Left ventricle myocardium inferior (tissue), 1 donor: ENCODE measurements around the gene DOCK3. TPM values are rescaled to one million over a fixed set of nuclear protein-coding genes. Genes with fewer than 3 reads are reported as not detected.

Experiments used
- DNase-seq: peaks from one replicate; pipeline ENCODE4 v3.0.0-alpha.2; 2020
- H3K27ac ChIP-seq: fragments of 200-600 bp; replicated peaks from 2 replicates; pipeline ENCODE4 v1.8.0; 2021
- H3K27me3 ChIP-seq: fragments of 200-600 bp; 2 replicates; pipeline ENCODE4 v1.8.0; 2021; ENCODE audit warnings: low read depth
- H3K36me3 ChIP-seq: fragments of 200-600 bp; 2 replicates; pipeline ENCODE4 v1.8.0; 2021
- H3K4me1 ChIP-seq: fragments of 200-600 bp; 2 replicates; pipeline ENCODE4 v1.8.0; 2021
- H3K4me3 ChIP-seq: fragments of 200-600 bp; 2 replicates; pipeline ENCODE4 v1.8.0; 2021; ENCODE audit warnings: mild to moderate bottlenecking, moderate library complexity
- H3K9me3 ChIP-seq: fragments of 200-600 bp; replicated peaks from 2 replicates; pipeline ENCODE4 v1.8.0; 2021
- intact Hi-C: fragments of 100-400 bp; cut with micrococcal nuclease; formaldehyde crosslinking; loops from one replicate; pipeline ENCODE4 v1.11.0; 2022
- total RNA-seq: library from RNA; stranded (reverse); fragmentation: NEBNext Ultra II Directional; extraction: Animal tissue kit (Norgen Biotek cat#: 25700); gene quantifications from one replicate; pipeline ENCODE4 v1.2.1, GENCODE V29; 2021
- TF ChIP-seq, protein P1 (sequence below): fragments of 200-600 bp; IDR thresholded peaks from 2 replicates; pipeline ENCODE4 v1.8.0; 2021; ENCODE audit warnings: antibody characterized with exemption, mild to moderate bottlenecking, borderline replicate concordance
- donor health status: DM: no; HTN: yes; CAD: no; lungs with severe emphysema.

DOCK3 gene
- total RNA-seq, 1 donor from 2014 or later: 3.9 TPM

DNA sequence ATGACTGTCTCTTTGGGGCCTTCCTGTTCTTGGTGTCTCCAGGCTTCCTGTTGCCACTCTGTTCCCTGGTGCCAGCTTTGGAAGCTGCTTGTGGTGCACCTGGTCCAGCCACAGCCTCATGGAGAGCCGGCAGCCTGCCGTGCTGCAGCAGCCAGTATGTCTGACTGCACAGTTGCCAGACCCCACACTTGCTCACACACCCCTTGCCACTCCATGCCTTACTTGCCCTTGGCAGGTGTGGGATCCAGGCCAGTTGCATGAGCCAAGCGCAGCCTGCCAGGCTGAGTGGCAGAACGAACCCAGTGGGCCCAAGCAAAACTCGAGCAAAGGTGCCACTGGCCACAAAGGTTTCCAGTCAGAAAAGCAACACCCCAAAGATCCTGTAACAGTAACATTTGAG is 309.2 kb downstream of the DOCK3 start:
- no peak for DNase-seq
- Histone ChIP-seq H3K27me3 (no peaks in the 10 kb centered on the region), H3K36me3 (no peaks in the 10 kb centered on the region), H3K4me3 (no peak overlapping the region), H3K4me1 (no peaks in the 10 kb centered on the region), H3K27ac (no peak overlapping the region), H3K9me3 (no peaks in the 10 kb centered on the region)
- intact Hi-C loops: no loop called here
- TF ChIP-seq, protein P1, sequence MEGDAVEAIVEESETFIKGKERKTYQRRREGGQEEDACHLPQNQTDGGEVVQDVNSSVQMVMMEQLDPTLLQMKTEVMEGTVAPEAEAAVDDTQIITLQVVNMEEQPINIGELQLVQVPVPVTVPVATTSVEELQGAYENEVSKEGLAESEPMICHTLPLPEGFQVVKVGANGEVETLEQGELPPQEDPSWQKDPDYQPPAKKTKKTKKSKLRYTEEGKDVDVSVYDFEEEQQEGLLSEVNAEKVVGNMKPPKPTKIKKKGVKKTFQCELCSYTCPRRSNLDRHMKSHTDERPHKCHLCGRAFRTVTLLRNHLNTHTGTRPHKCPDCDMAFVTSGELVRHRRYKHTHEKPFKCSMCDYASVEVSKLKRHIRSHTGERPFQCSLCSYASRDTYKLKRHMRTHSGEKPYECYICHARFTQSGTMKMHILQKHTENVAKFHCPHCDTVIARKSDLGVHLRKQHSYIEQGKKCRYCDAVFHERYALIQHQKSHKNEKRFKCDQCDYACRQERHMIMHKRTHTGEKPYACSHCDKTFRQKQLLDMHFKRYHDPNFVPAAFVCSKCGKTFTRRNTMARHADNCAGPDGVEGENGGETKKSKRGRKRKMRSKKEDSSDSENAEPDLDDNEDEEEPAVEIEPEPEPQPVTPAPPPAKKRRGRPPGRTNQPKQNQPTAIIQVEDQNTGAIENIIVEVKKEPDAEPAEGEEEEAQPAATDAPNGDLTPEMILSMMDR: no peak

DNA sequence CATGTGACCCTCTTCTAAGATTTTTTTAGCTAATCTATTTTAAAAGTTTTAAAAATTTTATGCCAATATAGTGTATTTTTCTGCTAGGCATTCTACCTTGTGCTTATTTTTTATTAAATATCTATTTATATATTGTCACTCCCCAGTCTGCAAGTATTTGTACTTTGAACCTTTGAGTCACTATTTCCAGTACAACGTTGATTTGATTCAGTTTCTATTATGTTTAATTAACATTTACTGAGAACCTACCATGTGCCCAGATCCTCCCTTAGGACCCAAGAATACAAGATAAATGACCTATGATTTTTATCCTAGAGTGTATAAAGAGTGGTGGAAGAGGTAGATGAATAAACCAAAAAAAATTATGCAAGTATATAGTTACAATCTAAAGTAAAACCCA is 311.2 kb downstream of the DOCK3 start:
- intact Hi-C loops: no loop called here
- H3K9me3 ChIP-seq: peaks cover 8% of the 10 kb centered on the region

DNA sequence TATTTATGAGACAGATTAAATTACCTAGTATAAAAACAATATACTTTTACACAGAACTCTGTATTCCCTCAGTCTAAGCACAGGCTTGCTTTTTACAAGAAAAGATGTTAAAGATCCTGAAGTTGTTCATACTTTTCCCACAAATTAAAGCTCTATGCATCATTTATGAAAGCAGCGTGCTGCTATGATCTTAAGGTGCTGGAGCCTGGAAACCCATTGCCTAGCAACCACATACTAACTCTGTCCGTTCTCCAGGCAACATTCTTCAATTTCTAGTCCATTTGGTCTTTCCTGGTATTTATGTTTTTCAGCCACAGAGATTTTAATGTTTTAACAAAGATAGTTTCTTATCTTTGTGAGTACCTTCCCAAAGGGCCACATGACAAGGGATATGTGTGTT is 312.0 kb downstream of the DOCK3 start:
- no peak for DNase-seq
- H3K27ac ChIP-seq: no peak overlapping the region
- intact Hi-C loops: no loop called here

More for the DNA sequence above, 311.2 kb downstream of the DOCK3 start:
- H3K4me1 ChIP-seq: no peaks in the 10 kb centered on the region
- TF ChIP-seq, protein P1: no peak
- no peak for DNase-seq
- H3K4me3 ChIP-seq: no peak overlapping the region
- H3K27me3 ChIP-seq: no peaks in the 10 kb centered on the region
- no peaks in the 10 kb centered on the region for H3K36me3 ChIP-seq
- H3K27ac ChIP-seq: no peak overlapping the region

DNA sequence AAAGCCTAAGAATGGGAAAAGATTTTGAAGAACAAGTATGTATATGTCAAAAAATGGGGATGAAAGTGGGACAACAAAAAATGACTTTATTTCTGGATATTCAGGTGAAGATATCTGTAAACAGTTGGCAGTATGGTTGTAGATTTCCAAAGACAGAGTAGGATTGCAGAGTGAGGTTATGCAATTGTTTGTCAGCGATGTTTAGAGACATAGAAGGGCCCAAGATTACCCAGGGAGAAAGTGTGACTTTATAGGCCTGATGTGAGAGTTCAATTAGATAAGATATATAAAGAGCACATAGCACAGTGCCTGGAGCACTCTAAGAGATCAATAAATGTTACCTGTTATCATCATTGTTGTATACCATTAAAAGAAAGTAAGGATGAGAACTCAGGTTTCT is 319.8 kb downstream of the DOCK3 start:
- Histone ChIP-seq H3K4me3 (no peak overlapping the region), H3K4me1 (no peaks in the 10 kb centered on the region), H3K9me3 (peaks cover 24% of the 10 kb centered on the region), H3K27me3 (no peaks in the 10 kb centered on the region), H3K27ac (no peak overlapping the region), H3K36me3 (no peaks in the 10 kb centered on the region)
- intact Hi-C loops: no loop called here
- DNase-seq: no peak
- TF ChIP-seq, protein P1: no peak

More for the DNA sequence above, 312.0 kb downstream of the DOCK3 start:
- TF ChIP-seq, protein P1: no peak
- Histone ChIP-seq H3K36me3 (no peaks in the 10 kb centered on the region), H3K9me3 (peaks cover 16% of the 10 kb centered on the region), H3K4me3 (no peak overlapping the region), H3K4me1 (no peaks in the 10 kb centered on the region), H3K27me3 (no peaks in the 10 kb centered on the region)

DNA sequence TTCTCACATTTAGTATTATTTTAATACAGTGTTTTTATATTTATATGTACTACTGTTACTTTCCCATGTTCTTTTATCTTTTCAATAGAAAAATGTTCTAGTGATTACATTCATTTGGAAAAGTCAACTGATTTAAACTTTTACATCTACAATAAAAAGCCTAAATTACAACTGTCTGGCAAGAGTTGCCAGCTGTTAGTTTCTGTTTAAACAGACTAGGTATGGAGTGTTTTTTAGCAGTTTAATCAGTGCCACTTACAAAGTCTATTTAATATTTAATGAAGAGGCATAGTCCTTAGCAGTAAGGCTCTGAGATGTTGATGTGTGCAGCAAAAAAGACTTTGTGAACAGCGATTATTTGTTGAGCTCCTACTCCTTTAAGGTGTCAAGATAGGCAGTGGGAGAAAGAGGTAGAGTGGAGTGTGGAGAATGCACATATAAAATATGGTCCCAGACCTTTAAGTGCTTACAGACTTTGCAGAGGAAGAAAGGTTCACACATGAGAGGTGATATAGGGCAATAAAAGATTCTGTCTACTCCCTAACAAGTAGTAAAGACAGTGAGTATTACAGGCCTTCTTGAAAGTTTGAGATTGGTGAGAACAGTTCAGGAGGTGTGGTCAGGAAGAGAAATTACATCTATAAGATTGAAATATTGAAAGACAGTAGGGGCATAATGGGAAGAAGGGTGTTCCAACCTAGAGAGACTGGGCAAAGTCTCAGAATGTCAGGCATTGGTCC is 320.5 kb downstream of the DOCK3 start:
- H3K27me3 ChIP-seq: no peaks in the 10 kb centered on the region
- H3K4me3 ChIP-seq: no peak overlapping the region
- no peak for DNase-seq
- TF ChIP-seq, protein P1: no peak
- H3K9me3 ChIP-seq: peaks cover 22% of the 10 kb centered on the region
- H3K27ac ChIP-seq: no peak overlapping the region
- no peaks in the 10 kb centered on the region for H3K36me3 ChIP-seq
- no peaks in the 10 kb centered on the region for H3K4me1 ChIP-seq
- intact Hi-C loops: no loop called here
